MM.1S (cell line): ENCODE data around the gene TAF1B.

Experiments used
- DNase-seq: peaks from one replicate; pipeline ENCODE4 v3.0.0-alpha.2; 2015
- H2AFZ ChIP-seq: fragments of 300-600 bp; sonication (generic); 2 replicates; pipeline ENCODE4 v1.6.0; 2016; ENCODE audit warnings: antibody characterized with exemption, low read length
- H3F3A ChIP-seq: fragments of 300-600 bp; sonication (generic); 2 replicates; pipeline ENCODE4 v1.6.1; 2016; ENCODE audit warnings: mild to moderate bottlenecking, antibody characterized with exemption, low read length, moderate library complexity, mixed read lengths; ENCODE audit not compliant: insufficient read depth
- H3K27ac ChIP-seq: fragments of 300-600 bp; sonication (generic); 2 replicates; pipeline ENCODE4 v1.5.1; 2016; ENCODE audit warnings: mild to moderate bottlenecking, low read length
- H3K27me3 ChIP-seq: fragments of 300-600 bp; sonication (generic); replicated peaks from 2 replicates; pipeline ENCODE4 v1.6.0; 2016; ENCODE audit warnings: low read length; ENCODE audit not compliant: insufficient read depth
- H3K36me3 ChIP-seq: fragments of 300-600 bp; sonication (generic); replicated peaks from 2 replicates; pipeline ENCODE4 v1.6.1; 2016; ENCODE audit warnings: mild to moderate bottlenecking, low read length, mixed read lengths; ENCODE audit not compliant: insufficient read depth
- H3K4me1 ChIP-seq: fragments of 300-600 bp; sonication (generic); 2 replicates; pipeline ENCODE4 v1.6.1; 2016; ENCODE audit warnings: low read length, mixed read lengths
- H3K4me2 ChIP-seq: fragments of 300-600 bp; sonication (generic); 2 replicates; pipeline ENCODE4 v1.6.0; 2016; ENCODE audit warnings: low read depth, low read length
- H3K4me3 ChIP-seq: fragments of 300-600 bp; sonication (generic); 2 replicates; pipeline ENCODE4 v1.5.1; 2016; ENCODE audit warnings: low read length, mixed read lengths
- H3K79me2 ChIP-seq: fragments of 300-600 bp; sonication (generic); 2 replicates; pipeline ENCODE4 v1.6.1; 2016; ENCODE audit warnings: mixed run types, low read length, mixed read lengths
- H3K9ac ChIP-seq: fragments of 300-600 bp; sonication (generic); 2 replicates; pipeline ENCODE4 v1.6.1; 2016; ENCODE audit warnings: low read length, mixed read lengths
- H3K9me2 ChIP-seq: fragments of 300-600 bp; sonication (generic); replicated peaks from 2 replicates; pipeline ENCODE4 v1.6.1; 2016; ENCODE audit warnings: mild to moderate bottlenecking, low read length, mixed read lengths; ENCODE audit not compliant: insufficient read depth
- H3K9me3 ChIP-seq: fragments of 300-600 bp; sonication (generic); replicated peaks from 2 replicates; pipeline ENCODE4 v1.6.1; 2016; ENCODE audit warnings: mild to moderate bottlenecking, low read length, mixed read lengths; ENCODE audit not compliant: insufficient read depth
- H4K20me1 ChIP-seq: fragments of 300-600 bp; sonication (generic); 2 replicates; pipeline ENCODE4 v1.6.1; 2016; ENCODE audit warnings: mild to moderate bottlenecking, low read length, moderate library complexity, mixed read lengths; ENCODE audit not compliant: insufficient read depth
- EZH2 ChIP-seq: fragments of 300-600 bp; sonication (generic); optimal IDR thresholded peaks from 2 replicates; pipeline ENCODE3; 2017; ENCODE audit warnings: low read depth, mild to moderate bottlenecking, antibody characterized with exemption, low read length, mixed read lengths
- EZH2phosphoT487 ChIP-seq: fragments of 300-600 bp; sonication (generic); IDR thresholded peaks from 2 replicates; pipeline ENCODE4 v1.6.1; 2018; ENCODE audit warnings: antibody characterized with exemption, low read length
- TF ChIP-seq, protein P1 (sequence below): fragments of 300-600 bp; sonication (generic); IDR thresholded peaks from 2 replicates; pipeline ENCODE4 v1.5.1; 2016; ENCODE audit warnings: antibody characterized with exemption, low read length, mixed read lengths

Gene TAF1B

DNA sequence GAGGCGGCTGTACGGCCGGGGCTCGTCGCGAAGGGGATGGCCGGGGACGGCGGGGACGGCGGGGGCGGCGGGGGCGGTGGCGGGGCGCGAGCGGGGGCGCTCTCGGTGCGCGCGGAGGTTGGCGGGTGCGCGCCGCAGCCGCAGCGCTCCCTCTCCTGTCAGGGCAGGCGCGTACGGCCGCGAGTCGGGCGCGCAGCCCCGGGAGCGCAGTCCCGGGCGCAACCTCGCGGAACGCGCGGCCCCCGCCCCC is 107.9 kb downstream of the TAF1B start:
- H3K9me3 ChIP-seq: no peaks in the 10 kb centered on the region
- no peak for DNase-seq
- H4K20me1 ChIP-seq: no peaks in the 10 kb centered on the region
- peak overlapping the region; percentile 20; the same call in 1 of the 2 replicates for H3K9ac ChIP-seq
- H3K4me3 ChIP-seq: peak overlapping the region; percentile 59; the same call in 1 of the 2 replicates
- H2AFZ ChIP-seq: no peak overlapping the region
- no peaks in the 10 kb centered on the region for H3K36me3 ChIP-seq
- no peaks in the 10 kb centered on the region for H3K9me2 ChIP-seq
- H3K4me1 ChIP-seq: no peaks in the 10 kb centered on the region
- H3K27ac ChIP-seq: no peak overlapping the region
- H3F3A ChIP-seq: no peaks in the 10 kb centered on the region
- TF ChIP-seq EZH2phosphoT487 (no peak), EZH2 (no peak)
- TF ChIP-seq, protein P1, sequence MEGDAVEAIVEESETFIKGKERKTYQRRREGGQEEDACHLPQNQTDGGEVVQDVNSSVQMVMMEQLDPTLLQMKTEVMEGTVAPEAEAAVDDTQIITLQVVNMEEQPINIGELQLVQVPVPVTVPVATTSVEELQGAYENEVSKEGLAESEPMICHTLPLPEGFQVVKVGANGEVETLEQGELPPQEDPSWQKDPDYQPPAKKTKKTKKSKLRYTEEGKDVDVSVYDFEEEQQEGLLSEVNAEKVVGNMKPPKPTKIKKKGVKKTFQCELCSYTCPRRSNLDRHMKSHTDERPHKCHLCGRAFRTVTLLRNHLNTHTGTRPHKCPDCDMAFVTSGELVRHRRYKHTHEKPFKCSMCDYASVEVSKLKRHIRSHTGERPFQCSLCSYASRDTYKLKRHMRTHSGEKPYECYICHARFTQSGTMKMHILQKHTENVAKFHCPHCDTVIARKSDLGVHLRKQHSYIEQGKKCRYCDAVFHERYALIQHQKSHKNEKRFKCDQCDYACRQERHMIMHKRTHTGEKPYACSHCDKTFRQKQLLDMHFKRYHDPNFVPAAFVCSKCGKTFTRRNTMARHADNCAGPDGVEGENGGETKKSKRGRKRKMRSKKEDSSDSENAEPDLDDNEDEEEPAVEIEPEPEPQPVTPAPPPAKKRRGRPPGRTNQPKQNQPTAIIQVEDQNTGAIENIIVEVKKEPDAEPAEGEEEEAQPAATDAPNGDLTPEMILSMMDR: no peak
- no peak overlapping the region; the same call in 1 of the 2 replicates for H3K4me2 ChIP-seq
- no peaks in the 10 kb centered on the region for H3K27me3 ChIP-seq
- H3K79me2 ChIP-seq: no peaks in the 10 kb centered on the region

DNA sequence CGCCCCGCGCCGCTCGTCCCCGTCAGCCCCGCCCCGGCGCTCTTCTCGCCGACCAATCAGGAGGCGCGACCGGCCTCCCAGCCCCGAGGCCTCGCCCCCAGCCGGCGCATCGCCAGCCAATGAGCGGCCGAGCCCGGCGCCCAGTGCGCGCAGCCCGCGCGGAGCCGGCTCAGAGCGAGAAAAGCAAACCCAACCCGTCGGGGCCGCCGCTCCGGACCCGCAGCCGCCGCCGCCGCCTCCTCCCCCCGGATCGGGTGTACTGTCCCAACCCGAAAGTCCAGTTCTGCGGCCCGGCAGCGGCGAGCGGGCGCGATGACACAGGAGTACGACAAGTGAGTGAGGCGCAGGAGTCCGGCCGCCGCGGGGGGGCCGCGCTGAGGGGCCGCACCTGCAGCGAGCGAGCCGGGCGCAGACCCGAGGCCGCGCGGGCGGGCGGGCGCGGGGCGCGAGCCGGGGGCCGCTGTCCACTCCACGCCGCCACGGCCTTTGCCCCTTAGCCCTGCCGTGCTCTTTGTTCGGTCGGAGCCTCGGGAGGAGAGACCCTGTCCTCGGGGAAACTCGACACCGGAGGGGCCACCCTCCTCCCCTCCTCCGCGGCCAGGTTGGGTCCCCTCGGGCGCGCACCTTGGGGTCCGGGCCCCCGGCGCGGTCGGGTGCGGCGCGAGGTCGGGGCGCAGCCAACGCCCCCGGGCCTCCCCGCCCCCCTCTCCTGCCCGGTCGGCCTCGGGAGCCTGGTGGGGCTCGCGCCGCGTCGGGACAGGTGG is 108.4 kb downstream of the TAF1B start, which contains the start of gene GRHL1:
GRHL1 (plus strand) TSS at position 172 of the 764 bp plus-strand sequence; CDS start at position 313, 141 bp downstream.
- H3K4me1 ChIP-seq: no peaks in the 10 kb centered on the region
- peak within 1 kb of the TSS; percentile 31; the same call in 1 of the 2 replicates for H3K9ac ChIP-seq
- peak within 1 kb of the TSS; percentile 70; the same call in 1 of the 2 replicates for H3K4me2 ChIP-seq
- no peaks in the 10 kb centered on the region for H3K9me2 ChIP-seq
- H3K27me3 ChIP-seq: no peaks in the 10 kb centered on the region
- peak within 1 kb of the TSS; percentile 76 for H3K4me3 ChIP-seq
- no peaks in the 10 kb centered on the region for H3K36me3 ChIP-seq
- peak within 1 kb of the TSS; percentile 67; the same call in 1 of the 2 replicates for H2AFZ ChIP-seq
- no peaks in the 10 kb centered on the region for H3F3A ChIP-seq
- TF ChIP-seq, protein P1: no peak
- no peak for TF ChIP-seq EZH2phosphoT487
- TF ChIP-seq EZH2: no peak
- H3K27ac ChIP-seq: no peak within 1 kb of the TSS
- H3K79me2 ChIP-seq: no peaks in the 10 kb centered on the region
- no peaks in the 10 kb centered on the region for H4K20me1 ChIP-seq
- peak; percentile 94 for DNase-seq
- no peaks in the 10 kb centered on the region for H3K9me3 ChIP-seq

DNA sequence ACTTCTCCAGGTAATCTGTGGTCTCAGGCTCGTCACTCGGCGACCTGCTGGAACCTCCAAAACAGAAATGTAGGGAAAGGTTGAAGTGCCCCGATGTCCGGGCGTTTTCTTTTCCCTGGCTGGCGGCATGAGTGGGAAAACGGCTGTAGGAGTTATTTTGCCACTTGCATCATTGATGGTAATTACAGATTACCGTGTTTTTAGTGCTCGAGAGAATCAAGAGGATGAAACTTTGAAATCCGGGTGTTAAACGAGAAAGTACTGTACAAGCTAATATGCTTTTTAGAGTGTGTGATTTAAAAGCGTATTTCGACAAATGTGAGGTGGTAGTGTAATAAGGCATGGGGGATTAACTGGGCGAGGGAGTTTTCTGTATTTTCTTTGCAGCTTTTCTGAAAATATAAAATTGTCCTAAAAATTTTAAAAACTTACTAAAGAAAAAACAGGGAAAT is 109.0 kb downstream of the TAF1B start:
- Histone ChIP-seq H3K79me2 (no peaks in the 10 kb centered on the region), H3K4me3 (peak overlapping the region; percentile 76), H4K20me1 (no peaks in the 10 kb centered on the region), H2AFZ (peak overlapping the region; percentile 37; the same call in 1 of the 2 replicates), H3K9me2 (no peaks in the 10 kb centered on the region), H3K9ac (no peak overlapping the region; the same call in 1 of the 2 replicates), H3K9me3 (no peaks in the 10 kb centered on the region), H3K36me3 (no peaks in the 10 kb centered on the region), H3K4me1 (no peaks in the 10 kb centered on the region), H3K27ac (no peak overlapping the region), H3F3A (no peaks in the 10 kb centered on the region), H3K27me3 (no peaks in the 10 kb centered on the region), H3K4me2 (peak overlapping the region; percentile 52; the same call in 1 of the 2 replicates)
- no peak for DNase-seq
- no peak for TF ChIP-seq EZH2
- no peak for TF ChIP-seq EZH2phosphoT487
